Ishikawa (cell line): ENCODE results near the gene KRTAP1-5.

Experiments
- CEBPB ChIP-seq: IDR thresholded peaks from 2 replicates; pipeline ENCODE4 v1.6.1; 2012
- CREB1 ChIP-seq: IDR thresholded peaks from 2 replicates; pipeline ENCODE4 v1.6.1; 2012; ENCODE audit warnings: low read depth
- EGR1 ChIP-seq: IDR thresholded peaks from 2 replicates; pipeline ENCODE4 v1.6.1; 2012
- EP300 ChIP-seq: IDR thresholded peaks from 2 replicates; pipeline ENCODE4 v1.6.1; 2012; ENCODE audit warnings: borderline replicate concordance
- FOXM1 ChIP-seq: IDR thresholded peaks from 2 replicates; pipeline ENCODE4 v1.6.1; 2012; ENCODE audit warnings: low read depth, borderline replicate concordance
- NFIC ChIP-seq: IDR thresholded peaks from 2 replicates; pipeline ENCODE4 v1.6.1; 2012
- RAD21 ChIP-seq: IDR thresholded peaks from 2 replicates; pipeline ENCODE4 v1.6.1; 2012; ENCODE audit warnings: low read depth
- TAF1 ChIP-seq: IDR thresholded peaks from 2 replicates; pipeline ENCODE4 v1.6.1; 2012; ENCODE audit warnings: low read depth, mild to moderate bottlenecking
- TCF12 ChIP-seq: IDR thresholded peaks from 2 replicates; pipeline ENCODE4 v1.6.1; 2012; ENCODE audit warnings: low read depth
- TEAD4 ChIP-seq: IDR thresholded peaks from 2 replicates; pipeline ENCODE4 v1.6.1; 2012
- YY1 ChIP-seq: IDR thresholded peaks from 2 replicates; pipeline ENCODE4 v1.6.1; 2012; ENCODE audit warnings: low read depth
- TF ChIP-seq, protein P1 (sequence below): IDR thresholded peaks from 2 replicates; pipeline ENCODE4 v1.6.1; 2012
- TF ChIP-seq, protein P2 (sequence below): IDR thresholded peaks from 2 replicates; pipeline ENCODE4 v1.6.1; 2012
- TF ChIP-seq, protein P3 (sequence below): IDR thresholded peaks from 2 replicates; pipeline ENCODE4 v1.6.1; 2012; ENCODE audit warnings: low read depth, mild to moderate bottlenecking

Gene KRTAP1-5, protein sequence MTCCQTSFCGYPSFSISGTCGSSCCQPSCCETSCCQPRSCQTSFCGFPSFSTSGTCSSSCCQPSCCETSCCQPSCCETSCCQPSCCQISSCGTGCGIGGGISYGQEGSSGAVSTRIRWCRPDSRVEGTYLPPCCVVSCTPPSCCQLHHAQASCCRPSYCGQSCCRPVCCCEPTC

DNA sequence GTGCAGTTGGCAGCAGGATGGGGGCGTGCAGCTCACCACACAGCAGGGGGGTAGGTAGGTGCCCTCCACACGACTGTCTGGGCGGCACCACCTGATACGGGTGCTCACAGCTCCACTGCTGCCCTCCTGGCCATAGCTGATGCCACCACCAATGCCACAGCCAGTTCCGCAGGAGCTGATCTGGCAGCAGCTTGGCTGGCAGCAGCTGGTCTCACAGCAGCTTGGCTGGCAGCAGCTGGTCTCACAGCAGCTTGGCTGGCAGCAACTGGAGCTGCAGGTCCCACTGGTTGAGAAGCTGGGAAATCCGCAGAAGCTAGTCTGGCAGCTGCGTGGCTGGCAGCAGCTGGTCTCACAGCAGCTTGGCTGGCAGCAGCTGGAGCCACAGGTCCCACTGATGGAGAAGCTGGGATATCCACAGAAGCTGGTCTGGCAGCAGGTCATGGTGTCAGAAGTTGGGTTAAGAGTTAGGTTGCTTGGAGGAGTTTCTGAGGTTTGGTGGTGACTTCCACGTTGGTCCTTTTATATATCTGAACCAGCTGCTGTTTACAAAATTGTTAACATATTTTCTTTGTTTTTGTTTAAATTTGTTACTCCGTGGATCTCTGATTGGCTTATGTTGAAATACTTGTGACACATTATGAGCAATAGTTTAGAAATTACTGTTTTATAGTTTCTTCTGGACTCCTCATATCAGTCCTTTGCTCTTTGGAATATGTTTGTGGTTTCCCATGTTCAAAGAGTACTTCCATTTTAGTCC, at the start of gene KRTAP1-5:
TSS of gene KRTAP1-5 (minus strand) at position 494 of the 757 bp plus-strand sequence. CDS start at position 441, 53 bp downstream.
- TF ChIP-seq CREB1 (no peak), TEAD4 (no peak), TAF1 (no peak), NFIC (no peak), EP300 (no peak), EGR1 (no peak), RAD21 (no peak), CEBPB (no peak)
- TF ChIP-seq, protein P1, sequence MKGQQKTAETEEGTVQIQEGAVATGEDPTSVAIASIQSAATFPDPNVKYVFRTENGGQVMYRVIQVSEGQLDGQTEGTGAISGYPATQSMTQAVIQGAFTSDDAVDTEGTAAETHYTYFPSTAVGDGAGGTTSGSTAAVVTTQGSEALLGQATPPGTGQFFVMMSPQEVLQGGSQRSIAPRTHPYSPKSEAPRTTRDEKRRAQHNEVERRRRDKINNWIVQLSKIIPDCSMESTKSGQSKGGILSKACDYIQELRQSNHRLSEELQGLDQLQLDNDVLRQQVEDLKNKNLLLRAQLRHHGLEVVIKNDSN, result no peak
- TF ChIP-seq, protein P2, sequence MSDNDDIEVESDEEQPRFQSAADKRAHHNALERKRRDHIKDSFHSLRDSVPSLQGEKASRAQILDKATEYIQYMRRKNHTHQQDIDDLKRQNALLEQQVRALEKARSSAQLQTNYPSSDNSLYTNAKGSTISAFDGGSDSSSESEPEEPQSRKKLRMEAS, result no peak

DNA sequence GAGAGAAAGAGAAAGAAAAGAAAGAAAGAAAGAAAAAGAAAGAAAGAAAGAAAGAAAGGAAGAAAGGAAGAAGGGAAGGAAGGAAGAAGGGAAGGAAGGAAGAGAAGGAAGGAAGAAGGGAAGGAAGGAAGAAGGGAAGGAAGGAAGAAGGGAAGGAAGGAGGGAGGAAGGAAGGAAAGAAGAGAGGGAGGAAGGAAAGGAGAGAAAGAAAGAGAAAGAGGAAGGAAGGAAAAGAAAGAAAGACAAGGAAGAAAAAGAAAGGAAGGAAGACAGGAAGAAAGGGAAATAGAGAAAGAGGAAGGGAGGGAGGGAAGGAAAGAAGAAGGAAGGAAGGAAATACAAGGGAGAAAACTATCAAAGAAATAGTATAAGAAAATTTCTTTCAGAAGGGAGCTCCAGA, 49.8 kb upstream of the KRTAP1-5 start:
- TF ChIP-seq TEAD4 (no peak), NFIC (no peak), TAF1 (no peak), YY1 (no peak), TCF12 (no peak), FOXM1 (no peak), CEBPB (no peak), CREB1 (no peak)
- TF ChIP-seq, protein P2, result no peak
- TF ChIP-seq, protein P3, sequence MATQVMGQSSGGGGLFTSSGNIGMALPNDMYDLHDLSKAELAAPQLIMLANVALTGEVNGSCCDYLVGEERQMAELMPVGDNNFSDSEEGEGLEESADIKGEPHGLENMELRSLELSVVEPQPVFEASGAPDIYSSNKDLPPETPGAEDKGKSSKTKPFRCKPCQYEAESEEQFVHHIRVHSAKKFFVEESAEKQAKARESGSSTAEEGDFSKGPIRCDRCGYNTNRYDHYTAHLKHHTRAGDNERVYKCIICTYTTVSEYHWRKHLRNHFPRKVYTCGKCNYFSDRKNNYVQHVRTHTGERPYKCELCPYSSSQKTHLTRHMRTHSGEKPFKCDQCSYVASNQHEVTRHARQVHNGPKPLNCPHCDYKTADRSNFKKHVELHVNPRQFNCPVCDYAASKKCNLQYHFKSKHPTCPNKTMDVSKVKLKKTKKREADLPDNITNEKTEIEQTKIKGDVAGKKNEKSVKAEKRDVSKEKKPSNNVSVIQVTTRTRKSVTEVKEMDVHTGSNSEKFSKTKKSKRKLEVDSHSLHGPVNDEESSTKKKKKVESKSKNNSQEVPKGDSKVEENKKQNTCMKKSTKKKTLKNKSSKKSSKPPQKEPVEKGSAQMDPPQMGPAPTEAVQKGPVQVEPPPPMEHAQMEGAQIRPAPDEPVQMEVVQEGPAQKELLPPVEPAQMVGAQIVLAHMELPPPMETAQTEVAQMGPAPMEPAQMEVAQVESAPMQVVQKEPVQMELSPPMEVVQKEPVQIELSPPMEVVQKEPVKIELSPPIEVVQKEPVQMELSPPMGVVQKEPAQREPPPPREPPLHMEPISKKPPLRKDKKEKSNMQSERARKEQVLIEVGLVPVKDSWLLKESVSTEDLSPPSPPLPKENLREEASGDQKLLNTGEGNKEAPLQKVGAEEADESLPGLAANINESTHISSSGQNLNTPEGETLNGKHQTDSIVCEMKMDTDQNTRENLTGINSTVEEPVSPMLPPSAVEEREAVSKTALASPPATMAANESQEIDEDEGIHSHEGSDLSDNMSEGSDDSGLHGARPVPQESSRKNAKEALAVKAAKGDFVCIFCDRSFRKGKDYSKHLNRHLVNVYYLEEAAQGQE, result no peak

DNA sequence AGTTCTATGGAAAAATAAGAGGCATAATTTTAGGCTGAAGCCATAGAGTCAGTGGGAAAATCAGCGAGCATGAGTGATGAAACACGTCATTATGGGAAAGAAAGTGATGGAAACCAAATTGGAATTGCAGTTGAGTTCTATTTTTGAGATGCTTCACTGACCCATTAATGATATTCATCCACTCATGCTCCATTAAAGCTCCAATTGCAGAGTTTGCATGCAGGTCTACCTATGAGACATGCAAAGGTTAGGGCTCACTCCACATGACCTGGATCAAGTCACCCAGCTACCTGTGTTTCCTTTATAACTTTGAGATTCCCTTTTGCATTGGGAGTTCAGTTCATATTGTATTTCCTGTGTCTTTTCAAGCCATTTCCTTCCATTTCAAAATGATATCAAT, 46.7 kb upstream of the KRTAP1-5 start:
- TF ChIP-seq FOXM1 (no peak), RAD21 (no peak), YY1 (no peak)
- TF ChIP-seq, protein P2, result no peak
- TF ChIP-seq, protein P3, result no peak

DNA sequence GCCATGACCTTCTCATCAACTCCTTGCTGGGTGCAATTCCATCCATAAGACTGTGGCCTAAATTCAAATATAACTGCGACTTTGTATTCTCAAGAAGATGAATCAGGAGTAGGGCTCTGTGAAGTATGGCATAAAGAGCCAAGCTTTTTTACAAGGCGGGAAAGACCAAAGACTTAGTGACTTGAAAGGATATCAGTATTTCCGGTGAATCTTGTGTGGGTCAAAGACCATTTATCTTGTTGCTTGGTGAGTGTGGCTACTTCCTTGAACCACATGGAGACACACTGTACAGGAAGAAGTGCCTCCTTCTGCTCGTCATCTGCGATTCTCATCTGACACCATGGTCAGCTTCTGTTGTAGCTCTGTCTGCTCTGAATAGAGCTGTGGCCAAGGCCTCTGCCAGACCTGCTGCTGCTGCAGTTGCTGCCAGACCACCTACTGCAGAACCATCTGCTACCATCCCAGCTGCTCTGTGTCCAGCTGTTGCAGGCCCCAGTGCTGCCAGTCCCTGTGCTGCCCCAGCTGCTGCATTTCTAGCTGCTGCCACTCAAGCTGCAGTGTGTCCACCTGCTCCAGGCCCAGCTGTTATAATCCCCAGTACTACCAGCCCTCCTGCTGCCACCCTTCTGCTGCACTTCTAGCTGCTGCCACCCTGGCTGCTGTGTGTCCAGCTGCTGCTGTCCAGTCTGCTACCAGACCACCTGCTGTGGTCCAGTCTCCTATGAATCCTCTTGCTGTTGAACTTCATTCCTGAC, 44.8 kb upstream of the KRTAP1-5 start:
- TF ChIP-seq EP300 (no peak), CREB1 (no peak)
- TF ChIP-seq, protein P3, result 0 out of 2 replicates have a peak, but pooled peaks have one; percentile 10
